Cortex of kidney (tissue), 1 donor: ENCODE measurements around the gene ACCSL.

ENCODE experiments used
- DNase-seq: peaks from one replicate; lab custom pipeline; 2025; lab: John Stamatoyannopoulos, UW

Gene ACCSL

DNA sequence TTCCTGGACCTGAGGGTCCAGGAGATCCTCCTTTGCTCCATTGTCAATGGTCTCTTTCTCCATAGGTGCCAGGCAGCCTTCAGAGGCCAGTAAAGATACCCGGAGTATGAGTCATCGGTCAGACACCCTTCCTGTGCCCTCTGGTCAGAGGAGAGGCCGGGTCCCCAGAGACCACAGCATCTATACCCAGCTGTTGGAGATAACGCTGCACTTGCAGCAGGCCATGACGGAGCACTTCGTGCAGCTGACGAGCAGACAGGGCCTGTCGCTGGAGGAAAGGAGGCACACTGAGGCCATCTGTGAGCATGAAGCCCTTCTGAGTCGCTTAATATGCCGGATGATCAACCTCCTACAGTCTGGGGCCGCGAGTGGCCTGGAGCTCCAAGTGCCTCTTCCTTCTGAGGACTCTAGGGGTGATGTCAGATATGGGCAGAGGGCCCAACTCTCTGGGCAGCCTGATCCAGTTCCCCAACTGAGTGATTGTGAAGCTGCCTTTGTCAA is at the start of gene ACCSL:
TSS of gene ACCSL (plus strand) at position 51 of the 501 bp plus-strand sequence. CDS start at position 107, 56 bp downstream.
- DNase-seq = no peak

DNA sequence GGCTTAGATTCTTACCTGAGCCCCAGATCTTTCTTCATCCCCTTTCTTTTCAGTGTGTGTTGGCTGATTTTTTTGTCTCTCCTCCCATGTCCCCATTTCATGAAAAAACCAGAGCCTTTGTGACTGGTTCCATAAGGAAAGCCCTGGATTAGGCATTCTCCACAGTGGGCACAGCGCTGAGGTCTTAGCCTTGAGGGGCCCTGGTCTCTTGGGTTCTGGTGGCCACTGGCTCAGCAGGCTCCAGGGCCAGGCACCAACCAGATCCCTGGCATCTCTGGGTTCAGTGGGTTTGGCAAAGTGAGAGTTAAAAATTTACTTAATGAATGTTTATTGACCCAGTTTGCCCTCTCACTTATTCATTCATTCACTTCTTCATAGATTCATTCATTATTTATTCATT is 49.5 kb upstream of the ACCSL start:
- DNase-seq = no peak

DNA sequence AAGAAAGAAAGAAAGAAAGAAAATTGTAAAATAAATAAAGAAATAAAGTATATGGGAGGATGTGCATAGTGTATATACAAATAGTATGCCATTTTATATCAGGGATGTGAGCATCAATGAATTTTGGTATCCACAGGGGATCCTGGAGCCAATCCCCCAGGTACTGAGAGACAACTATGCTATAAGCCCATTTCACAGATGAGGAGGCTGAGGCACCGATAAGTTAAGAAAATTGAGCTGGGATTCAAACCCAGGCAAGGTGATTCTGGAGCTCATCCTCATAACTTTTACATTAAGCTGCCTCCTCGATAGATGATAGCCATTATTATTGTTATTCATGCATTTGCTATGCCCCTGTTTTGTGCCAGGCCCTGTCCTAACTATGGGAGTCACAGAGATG is 47.0 kb upstream of the ACCSL start:
- DNase-seq = no peak

DNA sequence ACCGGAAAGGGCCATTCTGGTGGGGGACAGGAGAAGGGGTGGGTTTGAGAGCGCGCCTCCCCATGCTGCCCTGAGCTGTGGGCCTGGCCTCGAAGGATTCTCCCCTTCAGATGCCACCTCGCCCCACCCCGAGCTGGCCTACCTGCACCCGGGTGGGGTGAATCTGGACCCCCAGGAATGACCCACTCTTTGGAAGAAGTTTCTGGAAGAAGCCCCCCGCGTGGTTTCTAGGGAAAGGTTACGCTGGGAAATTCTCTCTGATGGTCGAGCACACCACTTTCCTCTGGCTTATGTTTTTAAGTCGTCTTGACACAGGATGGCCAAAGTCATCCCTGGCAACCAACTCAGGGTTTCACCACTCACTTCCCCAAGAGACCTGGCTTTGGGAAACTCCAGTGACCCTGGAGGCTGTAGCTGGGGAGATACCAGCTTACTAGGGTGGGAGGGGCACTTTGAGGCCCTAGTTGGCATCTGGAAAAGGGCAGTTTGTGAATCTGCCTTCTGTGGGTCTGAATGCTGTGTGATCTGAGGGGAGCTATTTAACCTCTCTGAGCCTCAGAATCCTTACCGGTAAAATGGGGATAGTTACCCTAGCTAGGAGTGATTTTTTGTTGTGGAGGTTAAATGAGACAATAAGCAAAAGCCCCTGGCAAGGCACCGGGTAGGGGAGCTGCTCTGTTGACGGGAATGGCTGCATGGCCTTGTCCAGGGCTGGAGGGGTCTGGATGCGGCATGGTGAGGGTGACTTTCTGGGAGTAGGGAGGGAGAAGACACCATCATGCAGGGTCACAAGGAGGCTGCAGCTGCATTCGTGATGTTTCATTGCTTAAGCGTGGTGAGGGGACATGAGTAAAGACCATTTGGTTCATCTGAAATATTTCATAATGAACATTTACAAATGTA is 45.3 kb upstream of the ACCSL start:
- DNase-seq = no peak

DNA sequence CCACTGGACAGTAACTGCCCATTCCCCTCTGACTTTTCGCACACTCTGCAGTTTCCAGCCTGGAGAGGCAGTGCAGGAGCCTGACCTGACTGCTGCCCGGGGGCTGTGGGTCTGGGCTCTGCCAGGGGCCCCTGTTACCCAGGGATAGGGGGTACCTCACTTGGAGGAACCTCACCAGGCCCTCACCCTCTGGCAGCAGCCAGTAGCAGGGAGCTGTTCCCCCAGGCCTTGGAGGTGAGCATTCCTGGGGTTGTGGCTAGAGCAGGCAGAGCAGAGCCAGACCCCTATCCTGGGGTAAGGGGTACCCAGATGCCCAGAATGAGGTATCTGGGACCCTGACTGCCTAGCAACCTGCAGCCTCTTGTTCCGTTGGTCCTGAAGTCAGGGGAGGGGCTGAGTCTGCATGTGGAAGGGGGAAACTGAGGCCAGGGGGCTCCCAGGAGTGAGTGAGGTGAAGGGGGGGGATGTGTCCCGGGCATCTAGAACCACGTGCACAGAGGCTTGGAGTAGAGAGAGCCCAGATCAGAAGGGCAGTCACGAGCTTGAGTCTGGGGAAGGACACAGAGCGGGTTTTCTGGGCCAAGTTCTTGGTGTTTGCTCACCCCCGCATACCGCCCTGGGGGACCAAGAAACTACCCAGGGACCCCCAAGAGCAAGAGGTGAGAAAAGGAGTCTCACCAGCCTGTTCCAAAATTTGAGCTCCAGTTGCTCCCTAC is 43.9 kb upstream of the ACCSL start:
- no peak for DNase-seq

DNA sequence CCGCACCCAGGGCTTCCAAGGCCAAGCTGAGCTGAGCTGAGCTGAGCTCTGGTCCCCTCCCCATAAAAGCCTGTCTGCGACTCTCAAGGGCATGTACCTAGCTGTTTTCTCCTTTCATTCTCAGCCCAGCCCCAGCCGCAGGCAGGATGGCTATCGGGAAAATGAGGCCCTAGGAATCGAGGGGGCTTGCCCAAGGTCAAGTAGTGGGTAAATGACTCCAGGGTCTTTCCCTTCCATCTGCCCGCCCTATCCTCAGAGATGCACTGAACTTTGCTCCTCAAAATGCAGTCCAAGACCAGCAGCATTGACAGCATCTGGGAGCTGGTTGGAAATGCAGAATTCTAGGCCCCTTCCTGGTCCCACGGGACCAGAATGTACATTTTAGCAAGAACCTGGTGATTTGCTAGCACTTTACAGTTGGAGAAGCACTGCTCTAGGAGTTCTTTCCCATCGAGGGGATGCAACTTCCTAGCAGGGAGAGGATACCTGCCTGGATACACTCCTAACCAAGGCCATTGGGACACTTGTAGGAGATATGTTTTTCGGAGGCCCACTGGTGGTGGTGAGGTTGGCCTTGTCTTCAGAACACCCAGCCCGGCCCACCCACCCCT is 43.2 kb upstream of the ACCSL start:
- DNase-seq = no peak

DNA sequence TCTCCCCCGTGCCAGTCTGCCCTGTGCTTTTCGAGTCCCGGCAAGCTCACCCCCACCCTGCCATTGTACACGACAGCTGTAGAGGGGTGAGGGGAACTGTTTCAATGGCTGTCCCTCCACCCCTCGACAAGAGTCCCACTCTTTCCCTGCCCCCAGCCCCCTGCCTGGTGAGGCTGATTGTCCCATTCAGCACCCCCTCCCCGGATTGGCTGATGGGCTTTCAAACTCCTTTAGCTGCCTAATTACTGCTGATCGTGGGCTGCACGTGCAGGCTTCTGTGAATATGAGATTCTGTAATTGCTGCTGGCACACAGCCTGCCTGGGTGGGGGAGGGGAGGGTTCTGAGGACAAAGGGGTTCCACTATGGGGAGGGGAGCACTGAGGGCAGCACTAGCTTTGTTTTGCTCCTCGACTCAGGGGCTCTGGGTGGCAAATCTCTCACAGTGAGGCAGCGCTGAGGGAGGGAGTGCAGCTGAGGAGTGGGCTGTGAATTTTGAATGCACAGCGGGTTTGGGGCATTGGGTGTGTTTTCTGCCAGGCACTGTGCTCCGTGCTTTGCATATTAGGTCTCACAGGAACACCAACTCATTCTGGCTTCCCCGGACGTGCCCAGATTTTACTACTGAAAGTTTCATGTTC is 42.6 kb upstream of the ACCSL start:
- no peak for DNase-seq

DNA sequence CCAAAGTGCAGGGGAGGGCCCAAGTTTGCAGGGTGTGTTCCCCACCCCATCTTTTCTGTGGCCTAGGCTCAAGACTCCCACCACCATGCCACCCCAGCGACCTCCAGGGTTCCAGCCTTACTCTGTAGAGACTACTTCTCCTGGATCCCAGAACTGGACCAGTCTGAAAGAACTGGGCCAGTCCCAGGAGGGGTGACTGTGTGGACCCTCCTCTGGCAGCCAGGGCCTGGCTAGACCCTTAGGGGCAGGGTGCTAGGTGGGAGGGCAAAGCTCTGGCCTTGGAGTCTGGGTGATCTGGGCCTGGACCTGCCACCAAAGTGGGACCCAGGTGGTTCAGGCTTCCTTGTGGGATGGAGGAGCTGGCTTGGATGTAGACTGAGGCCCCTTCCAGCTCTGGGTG is 41.8 kb upstream of the ACCSL start:
- DNase-seq = no peak

DNA sequence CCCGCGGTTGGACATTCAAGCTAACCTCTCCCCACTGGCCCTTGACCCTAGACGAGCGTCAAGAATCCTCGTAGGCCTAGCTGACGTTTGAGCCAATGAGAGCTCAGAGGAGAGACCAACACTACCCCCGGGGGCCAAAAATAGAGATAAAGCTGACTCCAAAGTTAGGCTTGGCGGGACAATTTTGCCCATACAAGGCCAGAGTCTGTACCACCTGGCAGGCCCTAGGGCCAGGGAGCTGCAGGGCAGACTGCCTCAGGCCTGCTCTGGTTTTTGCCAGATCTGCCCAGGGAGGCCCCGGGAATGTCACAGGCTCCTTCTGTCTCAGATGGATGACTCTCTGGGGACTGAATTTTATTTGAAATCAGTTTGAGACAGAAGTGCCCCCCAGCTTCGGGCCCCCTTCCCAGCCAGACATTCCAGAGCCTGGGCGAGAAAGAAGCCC is 40.8 kb upstream of the ACCSL start:
- no peak for DNase-seq

DNA sequence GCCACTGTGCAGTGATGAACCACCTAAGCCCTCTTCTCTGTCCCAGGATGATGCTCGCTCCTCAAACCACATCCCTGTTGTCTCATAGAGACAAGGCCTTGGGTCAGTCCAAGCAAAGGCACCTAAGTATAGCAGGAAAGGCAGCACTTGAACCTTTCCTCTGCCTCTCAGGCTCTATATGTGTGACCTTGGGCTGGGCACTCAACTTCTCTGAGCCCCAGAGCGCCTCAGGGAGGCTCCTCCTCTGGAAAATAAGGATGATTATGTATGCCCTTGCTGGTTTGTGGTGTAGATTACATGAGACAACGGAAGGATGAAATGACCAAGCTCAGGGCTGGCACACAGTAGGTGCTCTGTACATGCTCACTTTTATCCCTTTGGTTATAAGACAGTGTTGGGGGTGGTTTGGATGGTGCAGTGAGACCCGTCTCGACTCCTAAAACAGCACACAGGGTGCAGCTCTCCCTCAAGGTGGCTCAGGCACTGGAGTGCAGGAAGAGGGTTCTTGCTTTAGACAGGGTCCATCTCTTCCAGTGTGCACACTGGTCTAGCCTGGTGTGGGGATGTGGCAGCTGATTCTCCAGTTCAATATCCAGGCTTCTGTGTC is 40.2 kb upstream of the ACCSL start:
- no peak for DNase-seq

DNA sequence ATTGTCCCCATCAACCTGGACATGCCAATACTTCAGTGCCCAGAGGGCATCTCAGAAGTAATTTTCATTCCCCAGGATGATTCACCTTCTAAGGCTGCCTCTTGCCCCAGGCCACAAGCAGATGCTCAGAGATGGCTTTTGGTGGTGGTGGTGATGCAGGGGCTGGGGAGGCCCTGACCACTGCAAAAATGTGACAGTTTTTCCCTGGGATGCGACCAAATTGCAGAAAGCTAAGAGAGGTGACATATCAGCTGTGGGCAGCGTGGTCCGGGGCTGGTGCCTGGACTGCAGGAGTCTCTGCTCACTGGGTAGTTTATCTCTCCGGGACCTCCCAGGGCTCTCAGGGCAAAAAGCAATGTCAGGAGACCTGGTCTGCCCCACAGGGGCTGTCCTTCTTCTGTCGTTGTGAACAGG is 39.7 kb upstream of the ACCSL start:
- DNase-seq = no peak

DNA sequence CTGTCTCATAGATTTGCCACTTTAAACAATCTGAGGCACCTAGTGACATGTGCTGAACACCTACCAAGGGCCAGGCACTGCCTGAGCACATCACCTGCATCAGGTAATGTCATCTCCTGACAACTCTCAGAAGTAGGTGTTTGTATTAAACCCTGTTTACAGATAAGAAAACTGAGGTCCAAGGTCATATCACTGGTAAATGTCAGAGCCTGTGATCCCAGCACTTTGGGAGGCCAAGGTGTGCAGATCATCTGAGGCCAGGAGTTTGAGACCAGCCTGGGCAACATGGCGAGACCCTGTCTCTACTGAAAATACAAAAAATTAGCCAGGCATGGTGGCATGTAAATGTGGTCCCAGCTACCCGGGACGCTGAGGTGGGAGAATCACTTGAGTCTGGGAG is 39.1 kb upstream of the ACCSL start:
- no peak for DNase-seq

DNA sequence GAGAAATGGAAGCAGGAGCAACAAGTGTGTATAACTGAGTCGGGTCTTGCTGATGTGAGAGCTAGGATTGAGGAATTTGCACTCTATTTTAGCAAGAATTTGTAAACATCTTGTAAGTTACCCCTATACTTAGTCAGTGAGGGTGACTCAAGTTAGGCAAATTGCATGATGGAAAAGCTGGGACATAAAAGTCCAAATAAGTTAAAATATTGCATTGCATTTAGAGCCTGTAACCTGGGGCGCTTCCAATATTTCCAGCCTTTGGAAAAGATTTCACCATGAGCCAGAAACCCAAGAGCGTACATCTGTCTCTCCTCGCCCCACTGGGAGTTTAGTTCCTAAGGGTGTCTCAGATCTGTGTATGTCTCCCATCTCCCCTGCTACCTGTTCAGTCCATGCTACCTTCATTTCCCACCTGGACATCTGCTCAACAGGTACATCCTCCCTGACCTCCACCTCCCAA is 37.0 kb upstream of the ACCSL start:
- DNase-seq = no peak

DNA sequence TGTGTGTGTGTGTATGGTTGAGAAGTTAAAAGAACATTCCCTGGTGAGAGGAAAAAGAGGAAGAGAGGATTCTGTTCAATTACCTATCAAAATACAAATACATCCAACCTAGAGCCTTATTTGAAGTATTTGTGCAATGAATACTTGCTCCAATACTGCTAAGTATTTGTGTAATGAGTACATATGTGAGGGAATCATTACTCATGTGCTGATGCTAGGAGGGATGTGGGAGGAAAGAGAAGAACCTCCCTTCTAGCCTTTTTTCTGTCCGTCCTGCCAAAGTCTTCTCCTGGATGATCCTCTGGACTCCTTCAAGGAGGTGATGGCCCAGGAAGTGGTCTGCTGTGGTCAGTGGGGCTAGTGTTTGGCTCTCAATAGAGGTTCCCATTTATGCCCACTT is 36.0 kb upstream of the ACCSL start:
- no peak for DNase-seq

DNA sequence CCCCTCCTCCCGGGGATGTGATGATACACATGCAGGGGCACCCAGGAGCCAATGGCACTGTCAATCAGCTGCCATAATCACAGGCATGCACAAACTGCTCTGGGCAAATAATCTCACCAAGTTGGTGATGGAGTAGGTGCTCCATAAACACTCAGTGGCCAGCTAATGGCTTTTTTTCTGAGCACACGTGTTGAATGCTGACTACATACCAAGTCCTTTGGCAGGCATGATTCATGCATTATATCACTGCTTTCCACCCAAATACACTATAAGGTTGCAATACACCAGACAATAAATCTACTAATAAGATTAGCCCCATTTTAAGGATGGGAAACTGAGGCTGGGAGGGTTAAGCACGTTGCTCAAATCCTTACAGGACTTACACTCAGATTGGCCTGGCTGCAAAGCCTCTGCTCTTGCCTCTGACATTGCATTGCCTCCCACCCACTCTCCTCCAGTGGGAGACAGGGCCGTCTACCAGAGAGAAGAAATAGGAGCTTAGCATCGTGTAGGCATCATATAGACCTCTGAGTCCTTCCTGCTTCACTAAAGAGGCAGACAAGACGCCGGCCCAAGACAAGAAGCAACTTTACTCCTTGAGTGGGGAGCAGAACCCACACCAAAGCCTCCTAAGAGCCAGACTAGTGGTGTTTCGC is 32.7 kb upstream of the ACCSL start:
- no peak for DNase-seq

DNA sequence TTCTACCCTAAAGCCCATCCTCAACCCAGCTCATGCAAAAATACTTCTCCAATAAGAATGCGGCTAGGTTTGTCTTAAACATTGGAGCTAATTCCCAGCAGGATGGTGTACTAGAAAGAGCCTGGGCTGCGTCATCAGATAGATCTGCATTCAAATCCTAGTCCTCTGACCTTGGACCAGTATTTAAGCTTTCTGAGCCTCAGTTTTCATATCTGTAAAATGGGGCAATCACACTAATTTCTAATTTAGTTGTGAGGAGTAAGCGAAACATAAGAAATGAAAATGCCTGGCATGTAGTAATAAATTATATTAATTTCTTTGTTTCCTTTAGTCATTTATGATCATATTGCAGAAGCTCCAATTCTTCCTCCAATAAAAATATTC is 32.2 kb upstream of the ACCSL start:
- DNase-seq = no peak

DNA sequence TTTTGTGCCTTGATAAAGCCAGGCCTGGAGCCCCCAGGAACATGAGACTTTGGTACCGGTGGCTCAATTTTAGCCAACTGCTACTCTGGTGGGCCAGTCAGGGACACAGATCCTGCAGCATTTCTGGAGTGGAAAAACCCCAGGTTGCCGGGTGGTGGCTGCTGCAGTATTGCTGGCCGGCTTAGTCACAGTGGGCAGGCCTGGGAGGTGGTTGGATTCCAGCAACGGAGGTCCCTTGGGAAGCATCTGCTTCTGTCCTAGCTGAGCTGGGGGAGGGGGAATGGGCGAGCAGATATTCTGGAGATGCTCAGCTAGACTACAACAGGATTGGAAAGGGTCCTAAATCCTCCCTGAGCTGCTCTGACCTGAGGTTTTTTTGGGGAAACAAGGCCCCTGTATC is 31.6 kb upstream of the ACCSL start:
- no peak for DNase-seq

DNA sequence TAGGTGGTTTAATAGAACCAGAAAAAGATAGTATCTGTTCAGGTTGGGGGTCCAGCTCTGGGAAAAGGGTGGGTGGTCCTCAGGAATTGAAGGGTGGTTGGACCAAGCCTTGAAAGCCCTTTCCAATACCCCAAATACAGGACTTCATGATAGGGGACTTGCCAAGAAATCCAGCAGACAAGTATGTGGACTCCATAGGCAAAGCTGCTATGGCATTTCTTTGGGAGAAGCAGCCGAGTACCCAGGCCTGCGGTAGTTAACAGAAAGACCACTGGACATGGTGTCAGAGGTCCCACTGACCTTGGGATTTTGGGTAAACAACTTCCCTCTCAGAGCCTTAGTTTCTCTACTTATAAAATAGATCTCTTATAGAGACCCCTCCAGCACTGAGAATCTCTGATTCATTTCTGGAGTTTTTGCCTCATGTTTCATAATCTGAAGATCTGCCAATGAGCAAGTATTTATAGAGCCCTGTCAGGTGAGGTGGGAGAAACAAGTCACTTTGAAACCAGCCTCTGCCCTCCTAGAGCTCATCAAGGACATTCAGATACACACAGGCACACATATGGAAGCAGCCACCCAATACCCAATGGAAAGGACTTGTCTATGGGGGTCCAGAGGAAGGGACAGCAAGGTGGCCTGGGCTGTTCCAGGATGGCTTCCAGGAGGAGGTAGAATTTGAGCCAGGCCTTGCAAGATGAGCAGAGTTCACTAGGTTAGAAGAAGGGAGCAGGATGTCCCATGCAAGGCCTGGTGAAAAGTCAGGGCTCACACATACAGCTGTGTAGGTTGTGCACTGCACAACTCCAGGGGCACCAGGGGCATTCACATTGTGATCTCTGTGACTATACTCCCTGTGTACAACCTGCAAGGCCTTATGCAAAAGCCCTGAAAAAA is 31.0 kb upstream of the ACCSL start:
- DNase-seq = no peak

DNA sequence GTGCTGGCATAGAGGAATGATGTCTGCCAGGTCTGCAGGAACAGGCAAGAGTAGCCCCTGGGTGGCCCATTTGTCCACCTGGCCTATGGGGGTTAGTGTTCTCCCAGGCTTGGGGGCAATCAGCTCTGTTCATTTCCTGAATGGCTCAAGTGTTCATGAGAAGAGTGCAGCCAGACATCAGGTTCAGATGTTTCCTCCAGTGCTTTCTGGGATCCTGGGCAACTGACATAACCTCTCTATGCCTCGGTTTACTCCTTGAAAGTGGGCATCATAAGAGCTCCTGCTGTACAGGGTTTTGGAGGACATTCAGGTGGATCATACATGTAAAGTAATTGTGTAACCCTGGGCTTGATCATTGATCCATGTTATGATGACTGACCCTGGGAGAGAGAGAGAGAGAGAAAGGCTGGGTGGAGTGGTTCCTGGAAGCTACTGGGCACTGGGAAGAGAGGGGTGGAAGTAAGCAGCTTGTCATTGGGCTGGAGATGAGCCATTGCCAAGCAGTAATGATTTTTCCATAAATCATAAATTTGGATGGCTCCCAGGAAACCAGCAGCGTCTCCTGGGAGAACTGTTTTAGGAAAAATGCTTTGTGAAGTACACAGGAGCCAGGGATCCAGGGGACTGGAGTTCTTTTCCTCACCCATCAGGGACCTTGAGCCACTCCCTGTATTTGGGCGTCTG is 30.2 kb upstream of the ACCSL start:
- DNase-seq = no peak

DNA sequence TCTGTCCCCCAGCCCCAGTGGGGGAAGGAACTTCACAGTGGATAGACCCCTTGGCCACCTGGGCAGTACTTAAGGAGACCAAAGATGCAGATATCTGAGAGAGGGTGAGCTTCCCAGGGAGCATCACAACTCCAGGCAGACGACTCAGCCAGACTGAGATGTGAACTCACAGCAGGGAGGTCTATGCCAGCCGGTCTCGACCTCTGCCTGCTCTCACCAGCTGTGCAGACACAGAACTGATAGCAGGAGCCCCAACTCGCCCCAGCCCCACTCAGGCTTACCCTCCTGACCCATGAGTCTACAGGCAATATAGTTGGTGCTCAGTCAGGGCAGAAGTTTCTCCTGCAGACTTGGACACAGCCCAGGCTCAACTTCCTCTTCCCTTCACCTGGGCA is 29.7 kb upstream of the ACCSL start:
- DNase-seq = no peak
